B cell (primary cell): ENCODE data around the gene SLC17A8.

Source experiments
- EZH2 ChIP-seq: IDR thresholded peaks from 2 replicates; pipeline ENCODE4 v1.6.1; 2012; ENCODE audit warnings: borderline replicate concordance, low read depth, mild to moderate bottlenecking, moderate library complexity, low read length; ENCODE audit not compliant: insufficient read depth, poor library complexity, severe bottlenecking
- TF ChIP-seq, protein P1 (sequence below): fragments of 200-600 bp; IDR thresholded peaks from one replicate; pipeline ENCODE4 v1.8.0; 2022; ENCODE audit warnings: antibody characterized with exemption, mild to moderate bottlenecking

- no peak for TF ChIP-seq EZH2
- TF ChIP-seq, protein P1, sequence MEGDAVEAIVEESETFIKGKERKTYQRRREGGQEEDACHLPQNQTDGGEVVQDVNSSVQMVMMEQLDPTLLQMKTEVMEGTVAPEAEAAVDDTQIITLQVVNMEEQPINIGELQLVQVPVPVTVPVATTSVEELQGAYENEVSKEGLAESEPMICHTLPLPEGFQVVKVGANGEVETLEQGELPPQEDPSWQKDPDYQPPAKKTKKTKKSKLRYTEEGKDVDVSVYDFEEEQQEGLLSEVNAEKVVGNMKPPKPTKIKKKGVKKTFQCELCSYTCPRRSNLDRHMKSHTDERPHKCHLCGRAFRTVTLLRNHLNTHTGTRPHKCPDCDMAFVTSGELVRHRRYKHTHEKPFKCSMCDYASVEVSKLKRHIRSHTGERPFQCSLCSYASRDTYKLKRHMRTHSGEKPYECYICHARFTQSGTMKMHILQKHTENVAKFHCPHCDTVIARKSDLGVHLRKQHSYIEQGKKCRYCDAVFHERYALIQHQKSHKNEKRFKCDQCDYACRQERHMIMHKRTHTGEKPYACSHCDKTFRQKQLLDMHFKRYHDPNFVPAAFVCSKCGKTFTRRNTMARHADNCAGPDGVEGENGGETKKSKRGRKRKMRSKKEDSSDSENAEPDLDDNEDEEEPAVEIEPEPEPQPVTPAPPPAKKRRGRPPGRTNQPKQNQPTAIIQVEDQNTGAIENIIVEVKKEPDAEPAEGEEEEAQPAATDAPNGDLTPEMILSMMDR: no peak
These were observed 31.5 kb downstream of the SLC17A8 start for GRCh38 chr12:100388382-100388781.
